Stimulated activated CD4-positive, alpha-beta T cell treated with anti-CD3 and anti-CD28 coated beads, Interleukin-12 subunit alpha, Interleukin-12 subunit beta, amount 100 ng/mL, for 48 hours (primary cell): ENCODE measurements around the gene CASTOR1.

Source experiments
- DNase-seq, 3 donors: peaks; one replicate each; pipeline ENCODE4 v3.0.0-alpha.2; 2020; ENCODE audit warnings: low read depth in 2 of 3, low spot score in 1 of 3

CASTOR1 gene

GRCh38 chr22:30320021-30320556 lies 30.8 kb upstream of the CASTOR1 start:
- no peak for DNase-seq

DNA sequence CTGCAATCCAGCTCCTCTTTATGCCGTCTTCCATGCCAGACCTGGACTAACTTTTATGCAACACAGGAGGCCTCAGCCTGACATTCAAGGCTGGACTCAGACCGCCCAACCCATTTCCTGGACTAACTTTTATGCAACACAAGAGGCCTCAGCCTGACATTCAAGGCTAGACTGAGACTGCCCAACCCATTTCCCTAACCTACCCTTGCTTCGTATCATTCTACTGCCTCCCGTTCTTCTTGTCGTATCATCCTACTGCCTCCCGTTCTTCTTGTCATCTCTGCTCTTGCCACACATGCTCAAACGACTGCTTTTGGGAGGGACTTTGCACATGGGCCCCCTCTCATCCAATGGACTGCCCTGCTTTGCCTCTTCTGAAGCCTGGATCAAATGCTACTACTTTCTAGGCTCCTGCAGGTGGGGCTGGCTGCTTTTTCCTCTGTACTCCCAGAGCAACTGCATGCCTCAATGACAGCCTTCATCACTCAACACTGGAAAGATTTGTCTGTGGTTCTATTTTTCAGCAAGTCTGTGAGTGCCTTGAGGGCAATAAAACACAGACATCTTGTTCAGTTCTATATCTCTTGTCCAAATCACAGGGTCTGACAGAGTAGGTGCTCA lies 29.6 kb upstream of the CASTOR1 start:
- no peak for DNase-seq

DNA sequence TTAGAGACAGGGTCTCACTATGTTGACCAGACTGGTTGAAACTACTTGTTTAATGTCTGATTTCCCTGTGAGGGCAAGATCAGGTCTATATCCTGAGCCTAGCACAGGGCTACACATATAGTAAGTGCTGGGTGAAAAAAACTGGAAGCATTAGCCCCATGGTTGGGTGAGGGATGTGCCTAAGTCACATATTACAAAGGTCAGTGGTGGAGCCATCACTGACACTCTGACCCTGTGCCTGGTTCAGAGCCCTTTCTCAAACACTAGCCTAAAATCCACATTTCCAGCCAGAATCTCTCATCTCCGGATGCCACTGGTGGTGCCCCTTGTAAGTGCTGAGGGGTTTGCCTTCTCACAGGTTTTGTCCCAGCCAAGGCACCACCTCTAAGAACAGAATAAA lies 28.5 kb upstream of the CASTOR1 start:
- DNase-seq: no peak

GRCh38 chr22:30315962-30316576 lies 26.8 kb upstream of the CASTOR1 start:
- DNase-seq: no peak

DNA sequence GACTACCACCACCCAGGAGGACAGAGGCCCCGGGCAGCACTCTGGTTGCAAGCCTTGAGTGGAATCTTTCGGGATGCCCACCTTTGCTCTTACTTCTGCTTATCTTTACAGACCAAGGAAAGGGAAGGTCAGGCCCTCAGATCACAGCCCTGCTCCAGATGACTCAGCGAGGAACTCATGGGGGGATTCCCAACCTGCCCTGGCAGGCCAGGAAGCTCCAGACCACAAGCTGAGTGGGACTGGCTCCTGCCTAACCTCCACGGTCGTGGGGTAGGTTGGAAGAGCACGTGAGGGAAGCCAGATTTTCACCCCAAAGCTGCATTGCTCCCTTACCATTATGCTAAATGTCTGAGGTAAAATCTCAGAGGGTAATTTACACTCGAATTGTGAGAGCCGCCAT lies 25.6 kb upstream of the CASTOR1 start:
- DNase-seq: peak in 1 of 3 donors; percentile 40

- no peak for DNase-seq
Measured at GRCh38 chr22:30313527-30314363, 24.4 kb upstream of the CASTOR1 start.

DNA sequence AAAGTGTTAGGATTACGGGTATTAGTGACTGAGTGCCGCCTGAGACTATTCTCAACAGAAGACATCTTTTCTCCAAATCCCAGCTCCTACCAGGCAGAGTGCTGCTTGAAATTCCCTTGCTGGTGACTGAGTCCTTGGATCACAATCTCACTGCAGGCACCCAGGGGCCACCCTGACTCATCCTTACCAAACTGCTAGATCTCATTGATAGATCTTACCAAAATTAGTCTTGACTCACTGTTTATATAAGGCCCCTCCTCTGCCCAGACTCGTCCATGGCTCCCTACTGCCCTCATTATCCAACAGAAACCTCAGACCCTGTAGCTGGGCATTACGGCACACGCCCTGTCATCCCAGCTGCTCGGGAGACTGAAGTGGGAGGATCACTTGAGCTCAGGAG lies 22.7 kb upstream of the CASTOR1 start:
- no peak for DNase-seq

DNA sequence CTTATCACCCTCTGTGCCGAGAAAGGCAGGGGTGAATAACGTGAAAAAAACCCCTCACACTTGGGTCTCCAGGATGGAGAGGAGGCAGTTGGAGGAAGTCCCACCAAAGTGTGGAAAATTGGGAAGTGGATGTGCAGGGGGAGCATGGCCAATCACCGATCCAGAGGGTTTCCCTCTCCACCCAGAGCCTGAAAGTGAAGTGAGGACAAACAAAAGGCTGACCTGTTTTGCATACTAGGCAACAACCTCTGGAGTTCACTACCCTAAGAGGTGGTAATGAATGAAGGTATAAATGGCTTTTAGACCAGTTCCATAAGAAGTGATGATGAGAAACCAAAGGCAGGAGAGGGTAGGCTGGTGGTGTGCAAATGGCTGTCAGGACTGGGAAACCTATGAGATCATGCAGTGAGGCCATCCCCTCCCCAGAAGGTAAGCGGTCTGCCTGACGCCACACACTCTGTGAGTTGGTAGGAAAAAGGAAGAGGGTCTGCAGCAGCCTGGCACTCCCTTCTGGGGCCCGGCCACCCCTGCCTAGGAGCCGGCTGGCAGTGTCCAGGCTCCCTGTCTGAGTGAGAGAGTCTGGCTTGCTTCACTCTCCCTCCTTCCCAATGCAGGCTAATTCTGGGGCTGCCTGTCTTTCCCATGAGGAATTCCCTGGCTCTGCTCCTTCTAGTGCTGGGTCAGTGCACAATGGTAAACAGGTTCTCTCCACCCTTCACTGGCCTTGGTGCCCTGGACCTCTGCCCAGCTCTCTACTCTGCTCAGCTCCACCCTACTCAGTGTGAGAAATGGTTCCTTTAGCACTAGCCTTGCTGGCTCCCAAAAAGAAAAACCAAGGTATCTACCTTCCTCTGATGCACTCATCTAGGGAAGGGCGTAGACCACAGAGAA lies 21.8 kb upstream of the CASTOR1 start:
- no peak for DNase-seq

- no peak for DNase-seq
Measured at GRCh38 chr22:30309951-30310741, 20.8 kb upstream of the CASTOR1 start.

- DNase-seq: no peak
Measured at GRCh38 chr22:30308518-30309230, 19.4 kb upstream of the CASTOR1 start.

- no peak for DNase-seq
Measured at GRCh38 chr22:30308093-30308492, 18.8 kb upstream of the CASTOR1 start.

DNA sequence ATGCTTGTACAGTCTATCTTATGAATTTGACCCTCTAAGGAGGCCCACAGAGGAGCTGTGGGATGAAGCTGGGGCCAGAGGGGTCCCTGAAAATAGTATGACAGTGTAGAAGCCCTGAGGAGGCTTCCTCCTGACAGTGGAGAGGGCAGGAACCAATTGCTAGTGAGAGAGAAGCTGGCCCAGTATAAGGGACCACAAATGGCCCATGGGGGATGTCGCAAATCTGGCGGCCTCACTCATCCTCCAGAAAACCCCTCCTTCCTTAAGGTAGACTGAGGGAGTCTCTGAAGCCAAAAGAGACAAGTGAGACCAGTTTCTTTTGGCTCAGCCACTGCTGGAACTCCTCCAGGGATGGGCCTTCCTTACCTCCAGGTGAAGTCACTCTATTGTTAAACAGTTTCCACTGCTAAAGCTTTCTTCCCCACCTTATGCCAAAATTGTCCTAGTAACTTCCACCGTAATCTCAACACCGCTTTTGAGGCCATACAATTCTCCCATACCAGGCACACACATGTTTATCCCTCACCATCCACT lies 17.8 kb upstream of the CASTOR1 start:
- DNase-seq: no peak

DNA sequence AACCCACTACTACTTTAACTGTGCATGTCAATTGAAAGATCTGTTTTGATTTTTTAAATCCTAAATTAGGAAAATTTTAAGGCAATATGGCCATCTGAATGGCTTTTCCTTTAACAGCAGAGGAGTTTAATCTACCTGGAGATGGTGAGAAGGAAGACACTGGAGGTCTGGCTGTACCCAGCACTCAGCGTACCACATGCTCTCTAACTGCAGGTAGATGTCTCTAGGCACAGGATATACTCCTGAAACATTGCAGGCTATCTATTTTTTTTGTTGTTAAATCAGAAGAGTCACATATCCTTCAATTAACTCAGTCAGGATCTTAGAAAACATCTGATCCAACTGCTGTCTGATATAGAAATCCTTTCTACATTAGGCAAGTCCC lies 17.3 kb upstream of the CASTOR1 start:
- DNase-seq: no peak

DNA sequence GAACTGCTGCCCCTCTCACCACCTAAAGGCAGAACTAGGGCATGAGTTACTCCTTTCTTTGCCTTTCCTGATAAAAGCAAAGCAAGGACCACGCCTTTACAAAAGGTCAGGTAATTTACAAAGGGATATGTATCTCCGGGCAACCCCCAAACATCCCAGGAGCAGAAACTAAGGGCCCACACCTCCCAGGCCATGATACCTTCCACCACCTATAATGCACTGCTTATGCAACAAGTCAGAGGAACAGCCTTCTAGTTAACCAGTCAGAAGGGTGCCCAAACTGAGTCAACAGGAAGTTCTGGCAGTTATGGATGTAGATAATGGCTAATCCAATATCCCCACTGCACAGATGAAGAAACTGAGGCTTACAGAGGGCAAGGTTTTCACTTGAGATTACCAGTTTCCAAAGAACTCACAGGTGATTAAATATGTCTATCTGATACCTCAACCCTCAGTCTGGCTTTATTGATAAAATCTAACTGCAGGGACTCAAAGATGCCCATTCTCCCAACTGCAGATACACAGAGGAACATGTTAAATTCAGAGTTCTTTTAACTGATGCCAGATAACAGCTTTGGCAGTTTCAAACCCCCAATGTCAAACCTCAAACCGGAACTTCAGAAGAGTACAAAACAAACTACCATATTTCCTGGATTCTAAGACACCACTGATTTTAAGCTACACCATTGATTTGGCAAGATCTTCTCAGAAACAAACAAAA lies 16.8 kb upstream of the CASTOR1 start:
- DNase-seq: no peak

GRCh38 chr22:30305519-30305905 lies 16.2 kb upstream of the CASTOR1 start:
- no peak for DNase-seq

DNA sequence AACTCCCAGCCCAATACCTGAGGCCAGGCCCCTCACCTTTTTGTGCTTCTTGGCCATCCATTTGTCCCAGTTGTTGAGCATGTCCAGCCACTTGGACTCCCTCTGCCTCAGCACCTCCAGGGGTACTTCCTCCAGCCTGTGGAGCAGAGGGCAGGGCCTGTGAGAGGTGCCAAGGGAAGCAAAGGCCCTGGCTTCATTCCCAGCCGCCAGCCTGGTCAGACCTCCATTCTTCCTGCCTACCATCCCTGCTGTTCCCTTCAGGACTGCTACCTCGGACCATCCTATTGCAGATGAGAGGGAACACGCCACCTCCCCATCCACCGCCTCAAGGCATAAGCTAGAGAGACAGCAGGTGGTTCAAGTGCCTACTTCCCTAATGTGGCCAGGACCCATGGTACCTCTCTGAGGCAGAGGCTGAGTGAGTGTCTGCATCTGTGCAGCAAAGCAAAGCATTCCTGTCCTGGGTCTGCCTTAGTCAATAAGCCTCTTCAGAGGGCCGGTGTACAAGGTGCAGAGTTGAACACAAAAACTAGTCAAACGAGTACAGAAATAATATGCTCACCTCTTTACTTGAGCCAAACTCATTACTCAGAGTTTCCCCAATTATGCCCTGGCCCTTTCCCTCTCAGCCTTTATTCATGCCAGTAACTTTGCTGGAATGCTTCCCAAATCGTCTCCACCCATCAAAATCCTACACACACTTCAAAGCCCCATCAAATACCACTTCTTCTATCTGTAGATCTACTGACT lies 15.4 kb upstream of the CASTOR1 start:
- no peak for DNase-seq

DNA sequence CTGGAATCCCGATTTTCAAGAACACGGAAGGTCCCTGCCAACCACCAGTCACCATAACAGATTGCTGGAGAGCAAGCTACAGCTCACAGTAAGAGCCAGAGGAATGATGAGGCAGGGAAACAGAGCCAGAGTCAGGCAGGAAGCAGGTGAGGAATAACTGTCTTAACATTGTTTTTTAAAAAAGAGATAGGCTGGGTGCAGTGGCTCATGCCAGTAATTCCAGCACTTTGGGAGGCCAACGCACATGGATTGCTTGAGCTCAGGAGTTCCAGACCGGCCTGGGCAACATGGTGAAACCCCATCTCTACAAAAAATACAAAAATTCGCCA lies 13.5 kb upstream of the CASTOR1 start:
- no peak for DNase-seq
